GM23338 (cell line): Measurements from ENCODE around the gene NLN. TPM values are rescaled to one million over a fixed set of nuclear protein-coding genes. Genes with fewer than 3 reads are reported as not detected.

Experiments
- ATAC-seq: fragments of 200-7000 bp; cut with Tn5 transposase; 3 replicates; pipeline ENCODE4 v1.9.1; 2020
- DNase-seq: peaks from one replicate; pipeline ENCODE4 v3.0.0-alpha.2; 2015; ENCODE audit warnings: low spot score
- H2AFZ ChIP-seq: fragments of 200-600 bp; sonication (generic); 2 replicates; pipeline ENCODE4 v1.8.0; 2016; ENCODE audit warnings: antibody characterized with exemption, mild to moderate bottlenecking, moderate library complexity
- H3F3A ChIP-seq: fragments of 200-600 bp; sonication (generic); replicated peaks from 2 replicates; pipeline ENCODE4 v1.8.0; 2017; ENCODE audit warnings: antibody characterized with exemption, mixed run types, low read depth
- H3K27ac ChIP-seq: fragments of 200-600 bp; sonication (generic); 2 replicates; pipeline ENCODE4 v1.6.1; 2016; ENCODE audit warnings: low read depth
- H3K27me3 ChIP-seq: fragments of 200-600 bp; sonication (generic); 2 replicates; pipeline ENCODE4 v1.8.0; 2016; ENCODE audit warnings: mild to moderate bottlenecking, mixed run types, moderate library complexity; ENCODE audit not compliant: insufficient read depth
- H3K36me3 ChIP-seq: fragments of 200-600 bp; sonication (generic); 2 replicates; pipeline ENCODE4 v1.8.0; 2016; ENCODE audit warnings: mild to moderate bottlenecking; ENCODE audit not compliant: insufficient read depth
- H3K4me1 ChIP-seq: fragments of 200-600 bp; sonication (generic); 2 replicates; pipeline ENCODE4 v1.8.0; 2016; ENCODE audit warnings: mild to moderate bottlenecking, moderate library complexity; ENCODE audit not compliant: insufficient read depth
- H3K4me2 ChIP-seq: fragments of 200-600 bp; sonication (generic); 2 replicates; pipeline ENCODE4 v1.7.1; 2017; ENCODE audit warnings: mixed run types
- H3K4me3 ChIP-seq: fragments of 200-600 bp; sonication (generic); 2 replicates; pipeline ENCODE4 v1.6.1; 2016; ENCODE audit warnings: mixed run types
- H3K79me2 ChIP-seq: fragments of 200-600 bp; sonication (generic); replicated peaks from 2 replicates; pipeline ENCODE4 v1.8.0; 2017; ENCODE audit warnings: mild to moderate bottlenecking; ENCODE audit not compliant: insufficient read depth
- H3K9me2 ChIP-seq: fragments of 200-600 bp; sonication (generic); 2 replicates; pipeline ENCODE4 v1.8.0; 2017; ENCODE audit not compliant: insufficient read depth
- H4K20me1 ChIP-seq: fragments of 200-600 bp; sonication (generic); replicated peaks from 2 replicates; pipeline ENCODE4 v1.8.0; 2017; ENCODE audit warnings: mild to moderate bottlenecking; ENCODE audit not compliant: insufficient read depth
- H3K27ac Mint-ChIP-seq: 2 replicates; pipeline ENCODE4 v1.8.0; 2020; ENCODE audit warnings: inconsistent platforms, mild to moderate bottlenecking, moderate library complexity, mixed read lengths
- H3K27me3 Mint-ChIP-seq: 3 replicates; pipeline ENCODE4 v1.8.0; 2022; ENCODE audit warnings: low read depth, mild to moderate bottlenecking, moderate library complexity, mixed read lengths, inconsistent platforms; ENCODE audit not compliant: insufficient read depth, poor library complexity
- H3K36me3 Mint-ChIP-seq: 3 replicates; pipeline ENCODE4 v1.8.0; 2021; ENCODE audit warnings: low read depth, mild to moderate bottlenecking, inconsistent platforms, moderate library complexity, mixed read lengths
- H3K4me1 Mint-ChIP-seq: 3 replicates; pipeline ENCODE4 v1.8.0; 2020; ENCODE audit warnings: mild to moderate bottlenecking, inconsistent platforms, mixed read lengths
- H3K4me3 Mint-ChIP-seq: 3 replicates; pipeline ENCODE4 v1.8.0; 2021; ENCODE audit warnings: moderate library complexity, mild to moderate bottlenecking, inconsistent platforms, mixed read lengths
- H3K9me3 Mint-ChIP-seq: 3 replicates; pipeline ENCODE4 v1.8.0; 2020; ENCODE audit warnings: moderate library complexity, mild to moderate bottlenecking, inconsistent platforms, mixed read lengths
- CTCF ChIP-seq, 2 experiments: fragments of 200-600 bp in 1 of 2; sonication (generic) in 1 of 2; conservative IDR thresholded peaks; 2 replicates each; pipeline versions ENCODE4 v1.5.1 to v1.6.1; 2016 to 2017; ENCODE audit warnings: antibody characterized with exemption in 2 of 2, low read depth in 2 of 2, mild to moderate bottlenecking in 2 of 2, moderate library complexity in 1 of 2
- ETS1 ChIP-seq: IDR thresholded peaks from 2 replicates; pipeline ENCODE4 v1.6.1; 2016; ENCODE audit warnings: antibody characterized with exemption
- NANOG ChIP-seq: IDR thresholded peaks from 2 replicates; pipeline ENCODE4 v1.6.1; 2016; ENCODE audit warnings: antibody characterized with exemption, borderline replicate concordance
- STAT1 ChIP-seq: IDR thresholded peaks from one replicate; pipeline ENCODE4 v1.6.1; 2016; ENCODE audit warnings: antibody characterized with exemption; ENCODE audit not compliant: unreplicated experiment
- polyA plus RNA-seq: library from polyadenylated mRNA; unstranded; fragments of >200 nt; fragmentation: Nextera tagmentation; extraction: Ambion mirVana; gene quantifications from 2 replicates; pipeline ENCODE4 v1.2.1, GENCODE V29; 2016
- total RNA-seq: library from RNA; depleted of rRNA; stranded (reverse); fragments of >200 nt; shearing (Covaris generic); gene quantifications from 2 replicates; pipeline ENCODE4 v1.2.3, GENCODE V29; 2014
- TF ChIP-seq, protein P1 (sequence below): fragments of 250-450 bp; sonication (Bioruptor Pico); IDR thresholded peaks from 2 replicates; pipeline ENCODE4 v1.5.0; 2020; ENCODE audit warnings: mild to moderate bottlenecking, moderate library complexity

NLN gene
- total and polyA plus RNA-seq, 2 experiments from 2014 or later = 56.4 to 168 TPM

- TF ChIP-seq, protein P1, sequence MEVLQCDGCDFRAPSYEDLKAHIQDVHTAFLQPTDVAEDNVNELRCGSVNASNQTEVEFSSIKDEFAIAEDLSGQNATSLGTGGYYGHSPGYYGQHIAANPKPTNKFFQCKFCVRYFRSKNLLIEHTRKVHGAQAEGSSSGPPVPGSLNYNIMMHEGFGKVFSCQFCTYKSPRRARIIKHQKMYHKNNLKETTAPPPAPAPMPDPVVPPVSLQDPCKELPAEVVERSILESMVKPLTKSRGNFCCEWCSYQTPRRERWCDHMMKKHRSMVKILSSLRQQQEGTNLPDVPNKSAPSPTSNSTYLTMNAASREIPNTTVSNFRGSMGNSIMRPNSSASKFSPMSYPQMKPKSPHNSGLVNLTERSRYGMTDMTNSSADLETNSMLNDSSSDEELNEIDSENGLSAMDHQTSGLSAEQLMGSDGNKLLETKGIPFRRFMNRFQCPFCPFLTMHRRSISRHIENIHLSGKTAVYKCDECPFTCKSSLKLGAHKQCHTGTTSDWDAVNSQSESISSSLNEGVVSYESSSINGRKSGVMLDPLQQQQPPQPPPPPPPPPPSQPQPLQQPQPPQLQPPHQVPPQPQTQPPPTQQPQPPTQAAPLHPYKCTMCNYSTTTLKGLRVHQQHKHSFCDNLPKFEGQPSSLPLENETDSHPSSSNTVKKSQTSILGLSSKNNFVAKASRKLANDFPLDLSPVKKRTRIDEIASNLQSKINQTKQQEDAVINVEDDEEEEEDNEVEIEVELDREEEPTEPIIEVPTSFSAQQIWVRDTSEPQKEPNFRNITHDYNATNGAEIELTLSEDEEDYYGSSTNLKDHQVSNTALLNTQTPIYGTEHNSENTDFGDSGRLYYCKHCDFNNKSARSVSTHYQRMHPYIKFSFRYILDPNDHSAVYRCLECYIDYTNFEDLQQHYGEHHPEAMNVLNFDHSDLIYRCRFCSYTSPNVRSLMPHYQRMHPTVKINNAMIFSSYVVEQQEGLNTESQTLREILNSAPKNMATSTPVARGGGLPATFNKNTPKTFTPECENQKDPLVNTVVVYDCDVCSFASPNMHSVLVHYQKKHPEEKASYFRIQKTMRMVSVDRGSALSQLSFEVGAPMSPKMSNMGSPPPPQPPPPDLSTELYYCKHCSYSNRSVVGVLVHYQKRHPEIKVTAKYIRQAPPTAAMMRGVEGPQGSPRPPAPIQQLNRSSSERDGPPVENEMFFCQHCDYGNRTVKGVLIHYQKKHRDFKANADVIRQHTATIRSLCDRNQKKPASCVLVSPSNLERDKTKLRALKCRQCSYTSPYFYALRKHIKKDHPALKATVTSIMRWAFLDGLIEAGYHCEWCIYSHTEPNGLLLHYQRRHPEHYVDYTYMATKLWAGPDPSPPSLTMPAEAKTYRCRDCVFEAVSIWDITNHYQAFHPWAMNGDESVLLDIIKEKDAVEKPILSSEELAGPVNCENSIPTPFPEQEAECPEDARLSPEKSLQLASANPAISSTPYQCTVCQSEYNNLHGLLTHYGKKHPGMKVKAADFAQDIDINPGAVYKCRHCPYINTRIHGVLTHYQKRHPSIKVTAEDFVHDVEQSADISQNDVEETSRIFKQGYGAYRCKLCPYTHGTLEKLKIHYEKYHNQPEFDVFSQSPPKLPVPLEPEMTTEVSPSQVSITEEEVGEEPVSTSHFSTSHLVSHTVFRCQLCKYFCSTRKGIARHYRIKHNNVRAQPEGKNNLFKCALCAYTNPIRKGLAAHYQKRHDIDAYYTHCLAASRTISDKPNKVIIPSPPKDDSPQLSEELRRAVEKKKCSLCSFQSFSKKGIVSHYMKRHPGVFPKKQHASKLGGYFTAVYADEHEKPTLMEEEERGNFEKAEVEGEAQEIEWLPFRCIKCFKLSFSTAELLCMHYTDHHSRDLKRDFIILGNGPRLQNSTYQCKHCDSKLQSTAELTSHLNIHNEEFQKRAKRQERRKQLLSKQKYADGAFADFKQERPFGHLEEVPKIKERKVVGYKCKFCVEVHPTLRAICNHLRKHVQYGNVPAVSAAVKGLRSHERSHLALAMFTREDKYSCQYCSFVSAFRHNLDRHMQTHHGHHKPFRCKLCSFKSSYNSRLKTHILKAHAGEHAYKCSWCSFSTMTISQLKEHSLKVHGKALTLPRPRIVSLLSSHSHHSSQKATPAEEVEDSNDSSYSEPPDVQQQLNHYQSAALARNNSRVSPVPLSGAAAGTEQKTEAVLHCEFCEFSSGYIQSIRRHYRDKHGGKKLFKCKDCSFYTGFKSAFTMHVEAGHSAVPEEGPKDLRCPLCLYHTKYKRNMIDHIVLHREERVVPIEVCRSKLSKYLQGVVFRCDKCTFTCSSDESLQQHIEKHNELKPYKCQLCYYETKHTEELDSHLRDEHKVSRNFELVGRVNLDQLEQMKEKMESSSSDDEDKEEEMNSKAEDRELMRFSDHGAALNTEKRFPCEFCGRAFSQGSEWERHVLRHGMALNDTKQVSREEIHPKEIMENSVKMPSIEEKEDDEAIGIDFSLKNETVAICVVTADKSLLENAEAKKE = no peak
These were observed 134.5 kb downstream of the NLN start (continued) for GRCh38 chr5:65856520-65856919.

GRCh38 chr5:65858316-65858715, 136.3 kb downstream of the NLN start:
- Histone ChIP-seq H3K79me2 (no peaks in the 10 kb centered on the region), H3K4me3 (no peak overlapping the region), H3K4me1 (no peaks in the 10 kb centered on the region), H3F3A (no peaks in the 10 kb centered on the region), H3K27ac (no peak overlapping the region), H4K20me1 (no peaks in the 10 kb centered on the region), H2AFZ (no peak overlapping the region), H3K27me3 (no peaks in the 10 kb centered on the region), H3K36me3 (no peaks in the 10 kb centered on the region), H3K9me2 (no peaks in the 10 kb centered on the region), H3K4me2 (no peak overlapping the region)
- H3K4me1 Mint-ChIP-seq = peaks cover 6% of the 10 kb centered on the region; the same call in 1 of the 3 replicates
- no peaks in the 10 kb centered on the region for H3K9me3 Mint-ChIP-seq
- DNase-seq (no peak), ATAC-seq (no peak)
- H3K4me3 Mint-ChIP-seq = no peak overlapping the region
- peaks cover 3% of the 10 kb centered on the region for H3K27me3 Mint-ChIP-seq
- H3K36me3 Mint-ChIP-seq = no peaks in the 10 kb centered on the region
- no peak overlapping the region for H3K27ac Mint-ChIP-seq
- TF ChIP-seq, protein P1 = no peak
- TF ChIP-seq CTCF (conservative IDR thresholded peaks at IDR 0.05; ENCODE audit: low read depth in 2 of 2) = no peak
- TF ChIP-seq STAT1 = no peak
- TF ChIP-seq ETS1 = no peak
- TF ChIP-seq NANOG = no peak
